Thoracic aorta (tissue), 2 donors: ENCODE results near the gene GYPE. TPM values are rescaled to one million over a fixed set of nuclear protein-coding genes. Genes with fewer than 3 reads are reported as not detected.
"Not testable (repeated sequence)": the region's sequence is repeated elsewhere in the genome, so short reads cannot be mapped to it uniquely, and the experiment has no call there.

Source experiments
- ATAC-seq: fragments of 150-250 bp; one replicate; pipeline ENCODE4 v1.8.0; 2017; ENCODE audit warnings: low read depth; ENCODE audit not compliant: insufficient number of reproducible peaks, low FRiP score
- DNase-seq: peaks from one replicate; pipeline ENCODE4 v3.0.0-alpha.2; 2020; ENCODE audit warnings: low spot score
- H3K27ac ChIP-seq, 2 donors: fragments of 200-600 bp; sonication (generic); 1 replicate in 1 of 2; 2 replicates in 1 of 2; pipeline ENCODE4 v1.5.1; 2016; ENCODE audit warnings: mild to moderate bottlenecking in 2 of 2, moderate library complexity in 2 of 2
- H3K27me3 ChIP-seq: fragments of 200-600 bp; sonication (generic); replicated peaks from 2 replicates; pipeline ENCODE4 v1.6.0; 2016; ENCODE audit warnings: mild to moderate bottlenecking; ENCODE audit not compliant: insufficient read depth
- H3K36me3 ChIP-seq: fragments of 200-600 bp; sonication (generic); one replicate; pipeline ENCODE4 v1.5.1; 2016
- H3K4me1 ChIP-seq, 2 donors: fragments of 200-600 bp; sonication (generic); 1 replicate in 1 of 2; 2 replicates in 1 of 2; pipeline versions ENCODE4 v1.5.1 to v1.6.0; 2016; ENCODE audit warnings: low read depth in 2 of 2, mild to moderate bottlenecking in 1 of 2; ENCODE audit not compliant: control insufficient read depth in 1 of 2
- H3K4me3 ChIP-seq: fragments of 200-600 bp; sonication (generic); 2 replicates; pipeline ENCODE4 v1.5.1; 2016; ENCODE audit warnings: mild to moderate bottlenecking
- H3K9me3 ChIP-seq: fragments of 200-600 bp; sonication (generic); 2 replicates; pipeline ENCODE4 v1.5.1; 2016
- total RNA-seq, 2 donors: library from RNA; depleted of rRNA; stranded (reverse); fragments of >200 nt; gene quantifications; one replicate each; pipeline versions ENCODE4 v1.1.0 to v1.2.3, GENCODE V29; 2016
- TF ChIP-seq, protein P1 (sequence below): fragments of 200-600 bp; sonication (generic); IDR thresholded peaks from one replicate; pipeline ENCODE4 v1.5.1; 2019; ENCODE audit warnings: antibody characterized with exemption

The GYPE gene
- total RNA-seq = 1 to 10 TPM in 1 of 2 donors, not detected in 1; 1.1 TPM

GRCh38 chr4:143905440-143905839 is at the start of gene GYPE:
Gene GYPE, minus strand, starts transcription at chr4:143905559. Its CDS starts 52 bp downstream, at chr4:143905507.
- H3K4me1 ChIP-seq, H3K4me3 ChIP-seq, H3K36me3 ChIP-seq, ATAC-seq, DNase-seq, H3K27me3 ChIP-seq, H3K9me3 ChIP-seq, H3K27ac ChIP-seq: not testable (repeated sequence)

GRCh38 chr4:143951458-143951972 is 46.2 kb upstream of the GYPE start:
- H3K9me3 ChIP-seq, DNase-seq, H3K27ac ChIP-seq, H3K4me3 ChIP-seq, H3K4me1 ChIP-seq, H3K27me3 ChIP-seq, H3K36me3 ChIP-seq, ATAC-seq: not testable (repeated sequence)

DNA sequence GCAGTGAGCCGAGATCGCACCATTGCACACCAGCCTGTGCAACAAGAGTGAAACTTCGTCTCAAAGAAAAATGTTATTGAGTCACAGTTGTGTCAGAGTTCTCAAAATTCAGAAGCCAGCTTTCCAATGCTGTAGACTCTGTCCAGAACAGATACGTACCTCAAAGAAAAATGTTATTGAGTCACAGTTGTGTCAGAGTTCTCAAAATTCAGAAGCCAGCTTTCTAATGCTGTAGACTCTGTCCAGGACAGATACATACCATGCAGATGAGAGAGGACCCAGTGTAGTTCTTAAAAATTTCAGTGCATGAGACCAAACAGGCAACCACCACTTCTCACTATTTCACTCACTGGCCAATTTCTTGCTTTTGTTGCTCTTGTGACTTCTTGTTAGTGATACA is 45.6 kb upstream of the GYPE start:
- H3K4me3 ChIP-seq, H3K36me3 ChIP-seq, H3K9me3 ChIP-seq, H3K27me3 ChIP-seq, H3K4me1 ChIP-seq, DNase-seq, H3K27ac ChIP-seq, ATAC-seq: not testable (repeated sequence)

DNA sequence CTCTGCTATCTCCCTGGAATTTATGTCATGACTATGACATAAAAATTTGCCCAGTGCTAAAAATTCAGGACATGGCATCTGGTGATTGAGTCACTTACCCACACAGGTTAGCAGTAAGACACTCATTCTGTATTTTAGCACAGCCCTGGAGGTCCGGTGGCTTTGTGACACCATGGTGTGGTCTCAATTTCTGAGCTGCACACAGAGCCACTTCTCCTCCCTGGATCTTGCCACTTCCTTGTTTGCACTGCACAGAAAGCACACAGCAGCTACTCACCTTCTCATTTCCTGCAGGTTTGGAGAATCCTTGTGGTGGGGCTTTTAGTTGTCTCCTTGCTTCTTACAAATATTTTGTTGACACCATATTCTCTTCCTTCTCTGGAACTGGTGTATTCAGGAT is 44.8 kb upstream of the GYPE start:
- not testable (repeated sequence) for H3K27me3 ChIP-seq, H3K4me3 ChIP-seq, DNase-seq, H3K9me3 ChIP-seq, H3K36me3 ChIP-seq, H3K4me1 ChIP-seq, ATAC-seq, H3K27ac ChIP-seq

GRCh38 chr4:143947493-143947892 is 42.1 kb upstream of the GYPE start:
- ATAC-seq = not testable (repeated sequence)

GRCh38 chr4:143940708-143941107 is 35.3 kb upstream of the GYPE start:
- not testable (repeated sequence) for DNase-seq, H3K4me1 ChIP-seq, H3K27me3 ChIP-seq, H3K4me3 ChIP-seq, H3K27ac ChIP-seq, H3K9me3 ChIP-seq, ATAC-seq, H3K36me3 ChIP-seq

More at GRCh38 chr4:143947493-143947892, 42.1 kb upstream of the GYPE start:
- DNase-seq, H3K9me3 ChIP-seq, H3K36me3 ChIP-seq, H3K4me1 ChIP-seq, H3K27me3 ChIP-seq, H3K4me3 ChIP-seq, H3K27ac ChIP-seq: not testable (repeated sequence)

- Histone ChIP-seq H3K4me3 (no peak overlapping the region), H3K27ac (no peak overlapping the region), H3K9me3 (no peaks in the 10 kb centered on the region), H3K36me3 (no peaks in the 10 kb centered on the region), H3K27me3 (no peaks in the 10 kb centered on the region), H3K4me1 (no peaks in the 10 kb centered on the region)
- TF ChIP-seq, protein P1, sequence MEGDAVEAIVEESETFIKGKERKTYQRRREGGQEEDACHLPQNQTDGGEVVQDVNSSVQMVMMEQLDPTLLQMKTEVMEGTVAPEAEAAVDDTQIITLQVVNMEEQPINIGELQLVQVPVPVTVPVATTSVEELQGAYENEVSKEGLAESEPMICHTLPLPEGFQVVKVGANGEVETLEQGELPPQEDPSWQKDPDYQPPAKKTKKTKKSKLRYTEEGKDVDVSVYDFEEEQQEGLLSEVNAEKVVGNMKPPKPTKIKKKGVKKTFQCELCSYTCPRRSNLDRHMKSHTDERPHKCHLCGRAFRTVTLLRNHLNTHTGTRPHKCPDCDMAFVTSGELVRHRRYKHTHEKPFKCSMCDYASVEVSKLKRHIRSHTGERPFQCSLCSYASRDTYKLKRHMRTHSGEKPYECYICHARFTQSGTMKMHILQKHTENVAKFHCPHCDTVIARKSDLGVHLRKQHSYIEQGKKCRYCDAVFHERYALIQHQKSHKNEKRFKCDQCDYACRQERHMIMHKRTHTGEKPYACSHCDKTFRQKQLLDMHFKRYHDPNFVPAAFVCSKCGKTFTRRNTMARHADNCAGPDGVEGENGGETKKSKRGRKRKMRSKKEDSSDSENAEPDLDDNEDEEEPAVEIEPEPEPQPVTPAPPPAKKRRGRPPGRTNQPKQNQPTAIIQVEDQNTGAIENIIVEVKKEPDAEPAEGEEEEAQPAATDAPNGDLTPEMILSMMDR = no peak
- DNase-seq = no peak
- no peak for ATAC-seq
Observed at GRCh38 chr4:143939528-143939927, 34.2 kb upstream of the GYPE start.

DNA sequence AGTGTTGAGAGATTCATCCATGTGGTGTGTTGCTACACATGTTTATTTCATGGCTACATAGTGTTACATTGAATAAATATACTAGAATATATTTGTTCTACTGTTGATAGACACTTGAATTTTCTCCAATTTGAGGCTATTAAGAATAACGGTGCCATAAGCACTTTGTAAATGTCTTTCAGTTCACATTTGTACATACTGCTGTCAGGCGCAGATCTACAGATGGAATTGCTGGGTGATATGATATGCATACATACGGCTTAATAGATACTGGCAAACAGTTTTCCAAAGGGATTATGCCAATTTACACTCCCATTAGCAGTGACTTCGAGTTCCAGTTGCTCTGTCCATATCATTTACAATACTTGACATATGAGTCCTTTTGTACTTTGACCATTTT is 33.5 kb upstream of the GYPE start:
- H3K4me1 ChIP-seq, H3K36me3 ChIP-seq, H3K27me3 ChIP-seq, H3K4me3 ChIP-seq, ATAC-seq, H3K9me3 ChIP-seq, DNase-seq, H3K27ac ChIP-seq: not testable (repeated sequence)

- Histone ChIP-seq H3K27me3 (no peaks in the 10 kb centered on the region), H3K9me3 (no peaks in the 10 kb centered on the region), H3K36me3 (no peaks in the 10 kb centered on the region), H3K4me3 (no peak overlapping the region), H3K27ac (no peak overlapping the region), H3K4me1 (no peaks in the 10 kb centered on the region)
- DNase-seq = no peak
- TF ChIP-seq, protein P1 = no peak
- no peak for ATAC-seq
Observed at GRCh38 chr4:143921181-143921580, 15.8 kb upstream of the GYPE start.

GRCh38 chr4:143916485-143916884 is 11.1 kb upstream of the GYPE start:
- not testable (repeated sequence) for H3K27me3 ChIP-seq, ATAC-seq, DNase-seq, H3K27ac ChIP-seq, H3K4me1 ChIP-seq, H3K36me3 ChIP-seq, H3K4me3 ChIP-seq, H3K9me3 ChIP-seq

DNA sequence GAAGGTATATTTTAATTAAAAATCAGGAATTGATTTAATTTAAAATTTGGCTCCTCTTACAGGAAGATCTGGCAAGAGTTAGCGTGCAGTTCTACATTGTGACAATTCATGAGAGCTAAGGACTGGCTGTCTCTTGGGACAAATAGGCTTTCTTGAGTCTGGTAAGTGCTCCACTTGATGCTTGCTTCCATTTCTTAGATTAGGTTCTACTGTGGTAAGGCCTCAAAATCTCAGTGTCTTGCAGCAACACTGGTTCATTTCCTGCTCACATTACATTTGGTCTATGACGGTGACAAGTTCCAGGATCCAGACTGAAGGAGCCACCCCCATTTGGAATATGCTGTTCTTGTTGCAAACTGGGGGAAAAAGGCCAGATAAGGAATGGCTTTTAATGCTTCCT is 7.1 kb upstream of the GYPE start:
- not testable (repeated sequence) for DNase-seq, H3K4me1 ChIP-seq, H3K9me3 ChIP-seq, H3K27me3 ChIP-seq, H3K36me3 ChIP-seq
- peak overlapping the region; percentile 80 to 84 for H3K27ac ChIP-seq
- peak overlapping the region; percentile 77 for H3K4me3 ChIP-seq
- peak; percentile 68 for ATAC-seq
